Measurements from ENCODE around the gene CCSER1. TPM values are rescaled to one million over a fixed set of nuclear protein-coding genes. Genes with fewer than 3 reads are reported as not detected.

CCSER1 gene
- total and polyA plus RNA-seq, 9 donors, result 0.21 to 8.3 (median 3.2) TPM

DNA sequence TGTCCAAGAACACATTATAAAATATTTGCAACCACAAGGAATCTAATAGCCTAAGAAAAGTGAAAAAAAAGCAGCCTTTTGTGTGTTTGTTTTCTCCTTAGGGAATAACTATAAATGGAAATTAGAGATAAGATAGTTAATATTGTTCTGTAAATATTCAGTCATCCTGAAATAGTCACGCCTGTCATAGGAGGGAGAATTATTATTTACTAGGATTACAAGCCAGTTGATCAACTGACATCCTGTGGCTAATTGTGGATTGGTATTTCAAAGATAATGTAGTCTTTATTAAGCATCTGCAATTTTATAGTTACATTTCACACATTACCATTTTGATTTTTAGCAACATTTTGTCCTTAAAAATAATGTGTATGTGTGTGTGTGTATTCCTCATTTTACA, 118.6 kb downstream of the CCSER1 start:
- no peaks in the 10 kb centered on the region for H3K36me3 ChIP-seq
- intact Hi-C loops (cut with DNase I), result no loop called here
- no peak overlapping the region for H3K27ac ChIP-seq
- WGBS, 3 donors, result 37 to 60% (median 38%) methylated on average over 1 of the region's 1 CpG
- no peaks in the 10 kb centered on the region for H3K4me1 ChIP-seq (ENCODE audit: insufficient read depth)
- TF ChIP-seq POLR2A (IDR thresholded peaks at IDR 0.05) (no peak), EP300 (IDR thresholded peaks at IDR 0.05) (no peak)
- TF ChIP-seq, protein P1, sequence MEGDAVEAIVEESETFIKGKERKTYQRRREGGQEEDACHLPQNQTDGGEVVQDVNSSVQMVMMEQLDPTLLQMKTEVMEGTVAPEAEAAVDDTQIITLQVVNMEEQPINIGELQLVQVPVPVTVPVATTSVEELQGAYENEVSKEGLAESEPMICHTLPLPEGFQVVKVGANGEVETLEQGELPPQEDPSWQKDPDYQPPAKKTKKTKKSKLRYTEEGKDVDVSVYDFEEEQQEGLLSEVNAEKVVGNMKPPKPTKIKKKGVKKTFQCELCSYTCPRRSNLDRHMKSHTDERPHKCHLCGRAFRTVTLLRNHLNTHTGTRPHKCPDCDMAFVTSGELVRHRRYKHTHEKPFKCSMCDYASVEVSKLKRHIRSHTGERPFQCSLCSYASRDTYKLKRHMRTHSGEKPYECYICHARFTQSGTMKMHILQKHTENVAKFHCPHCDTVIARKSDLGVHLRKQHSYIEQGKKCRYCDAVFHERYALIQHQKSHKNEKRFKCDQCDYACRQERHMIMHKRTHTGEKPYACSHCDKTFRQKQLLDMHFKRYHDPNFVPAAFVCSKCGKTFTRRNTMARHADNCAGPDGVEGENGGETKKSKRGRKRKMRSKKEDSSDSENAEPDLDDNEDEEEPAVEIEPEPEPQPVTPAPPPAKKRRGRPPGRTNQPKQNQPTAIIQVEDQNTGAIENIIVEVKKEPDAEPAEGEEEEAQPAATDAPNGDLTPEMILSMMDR (IDR thresholded peaks at IDR 0.05), result no peak
- H3K4me3 ChIP-seq, result no peak overlapping the region
- DNase-seq, result no peak
- H3K27me3 ChIP-seq, result no peaks in the 10 kb centered on the region
- H3K9me3 ChIP-seq, result no peaks in the 10 kb centered on the region

DNA sequence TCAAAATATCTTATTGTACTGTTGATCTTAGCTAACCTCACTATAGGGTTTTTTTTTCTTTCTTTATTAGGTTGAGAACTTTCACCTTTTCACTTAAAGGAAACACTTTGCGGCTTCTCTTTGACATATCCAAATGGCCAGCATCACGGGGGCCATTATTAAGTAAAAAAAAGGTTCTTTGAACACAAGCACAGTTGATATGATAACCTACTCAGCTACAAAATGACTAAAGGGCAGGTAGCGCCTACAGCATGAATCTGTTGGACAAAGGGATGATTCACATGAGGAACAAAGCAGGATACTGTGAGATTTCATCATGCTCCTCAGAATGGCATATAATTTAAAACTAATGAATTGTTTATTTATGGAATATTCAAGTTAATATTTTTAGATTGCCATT, 119.6 kb downstream of the CCSER1 start:
- 85 to 90% (median 85%) methylated on average over 3 of the region's 3 CpGs for WGBS, 3 donors
- TF ChIP-seq POLR2A (IDR thresholded peaks at IDR 0.05) (no peak), EP300 (IDR thresholded peaks at IDR 0.05) (no peak)
- TF ChIP-seq, protein P1 (IDR thresholded peaks at IDR 0.05), result no peak

DNA sequence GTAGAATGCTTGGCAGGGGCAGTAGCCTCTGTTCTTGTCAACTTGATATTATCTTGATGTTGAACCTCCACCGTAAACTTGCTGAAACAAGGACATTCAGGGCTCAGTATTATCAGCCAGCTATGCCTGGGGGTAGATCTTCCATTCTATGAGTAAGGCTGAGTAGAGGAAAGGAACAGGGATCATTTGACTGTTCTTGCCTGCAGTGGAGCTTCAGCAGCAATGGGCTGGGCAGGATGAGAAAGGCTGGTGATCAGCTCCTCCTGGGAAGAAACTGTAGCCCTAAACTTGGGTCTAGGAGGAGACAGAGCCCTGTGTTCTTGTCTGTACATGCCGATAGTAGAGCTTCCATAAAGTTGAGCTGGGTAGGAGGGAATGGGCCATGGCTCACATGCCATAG, 127.2 kb downstream of the CCSER1 start:
- 90 to 94% (median 91%) methylated on average over 2 of the region's 2 CpGs for WGBS, 3 donors
- intact Hi-C loops (cut with DNase I), result no loop called here
- TF ChIP-seq, protein P1 (IDR thresholded peaks at IDR 0.05), result no peak
- TF ChIP-seq POLR2A (IDR thresholded peaks at IDR 0.05) (no peak), EP300 (IDR thresholded peaks at IDR 0.05) (no peak)
- no peaks in the 10 kb centered on the region for H3K9me3 ChIP-seq
- no peak overlapping the region for H3K4me3 ChIP-seq
- DNase-seq, result no peak
- H3K4me1 ChIP-seq (ENCODE audit: insufficient read depth), result no peaks in the 10 kb centered on the region
- H3K27me3 ChIP-seq, result no peaks in the 10 kb centered on the region
- H3K27ac ChIP-seq, result no peak overlapping the region
- H3K36me3 ChIP-seq, result no peaks in the 10 kb centered on the region

More for the DNA sequence above, 119.6 kb downstream of the CCSER1 start:
- Histone ChIP-seq H3K27me3 (no peaks in the 10 kb centered on the region), H3K27ac (no peak overlapping the region), H3K9me3 (no peaks in the 10 kb centered on the region), H3K4me3 (no peak overlapping the region), H3K36me3 (no peaks in the 10 kb centered on the region), H3K4me1 (ENCODE audit: insufficient read depth) (no peaks in the 10 kb centered on the region)
- DNase-seq, result no peak
- intact Hi-C loops (cut with DNase I), result no loop called here

DNA sequence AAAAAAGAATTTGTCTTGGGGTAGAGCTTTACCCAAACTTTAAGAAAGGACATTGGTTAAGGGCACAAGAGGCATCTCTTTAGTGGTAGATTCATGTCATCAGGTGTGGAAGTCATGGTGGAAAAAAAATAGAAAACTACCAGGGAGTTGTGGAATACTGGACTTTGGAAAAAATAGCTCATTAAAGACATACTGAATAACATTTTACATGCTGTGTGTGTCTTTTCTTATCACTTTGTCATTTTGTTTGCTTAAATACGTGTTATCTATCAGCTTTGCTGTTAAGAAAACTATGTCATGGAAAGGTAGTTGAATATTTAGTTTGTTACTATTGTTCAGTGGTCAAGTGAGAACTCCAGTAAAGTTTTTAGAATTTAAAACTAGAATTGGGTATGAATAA, 147.0 kb downstream of the CCSER1 start:
- no peak for TF ChIP-seq EP300 (IDR thresholded peaks at IDR 0.05)
- TF ChIP-seq, protein P1 (IDR thresholded peaks at IDR 0.05), result no peak
- H3K36me3 ChIP-seq, result no peaks in the 10 kb centered on the region
- 14 to 52% (median 26%) methylated on average over 1 of the region's 1 CpG for WGBS, 3 donors
- no peaks in the 10 kb centered on the region for H3K27me3 ChIP-seq
- intact Hi-C loops (cut with DNase I), result no loop called here
- DNase-seq, result no peak
- no peak overlapping the region for H3K27ac ChIP-seq
- H3K4me3 ChIP-seq, result no peak overlapping the region
- H3K4me1 ChIP-seq (ENCODE audit: insufficient read depth), result no peaks in the 10 kb centered on the region
- H3K9me3 ChIP-seq, result no peaks in the 10 kb centered on the region

- no peak for TF ChIP-seq POLR2A (IDR thresholded peaks at IDR 0.05)
- TF ChIP-seq, protein P1 (IDR thresholded peaks at IDR 0.05), result no peak
- TF ChIP-seq EP300 (IDR thresholded peaks at IDR 0.05), result no peak
- Histone ChIP-seq H3K4me1 (ENCODE audit: insufficient read depth) (no peaks in the 10 kb centered on the region), H3K9me3 (no peaks in the 10 kb centered on the region), H3K4me3 (no peak overlapping the region), H3K27me3 (no peaks in the 10 kb centered on the region), H3K27ac (no peak overlapping the region), H3K36me3 (no peaks in the 10 kb centered on the region)
- intact Hi-C loops (cut with DNase I), result no loop called here
- no peak for DNase-seq
- 71 to 87% (median 78%) methylated on average over 3 of the region's 3 CpGs for WGBS, 3 donors
These were observed 153.8 kb downstream of the CCSER1 start for GRCh38 chr4:90280954-90281353.
